H1 (cell line): ENCODE measurements around the gene MYH9. TPM values are rescaled to one million over a fixed set of nuclear protein-coding genes. Genes with fewer than 3 reads are reported as not detected.

Experiments used
- JUN ChIP-seq: IDR thresholded peaks from 2 replicates; pipeline ENCODE4 v1.6.1; 2011; ENCODE audit warnings: low read depth, mild to moderate bottlenecking, improper control_type of control experiment, low read length
- RBBP5 ChIP-seq: IDR thresholded peaks from 2 replicates; pipeline ENCODE4 v1.7.1; 2012; ENCODE audit warnings: low read depth, mild to moderate bottlenecking, inconsistent platforms, low read length, moderate library complexity, borderline replicate concordance
- RNF2 ChIP-seq: fragments of 200-900, 300-1000 bp; sonication (generic); IDR thresholded peaks from 2 replicates; pipeline ENCODE4 v1.7.1; 2016; ENCODE audit warnings: borderline replicate concordance, low read depth, mild to moderate bottlenecking, antibody characterized with exemption, low read length; ENCODE audit not compliant: poor library complexity, severe bottlenecking; ENCODE audit errors: missing control alignments
- TAF7 ChIP-seq: optimal IDR thresholded peaks from 2 replicates; pipeline ENCODE3; 2011; ENCODE audit warnings: low read depth, mild to moderate bottlenecking, inconsistent platforms, low read length, moderate library complexity, borderline replicate concordance
- TBP ChIP-seq: IDR thresholded peaks from 2 replicates; pipeline ENCODE4 v1.6.1; 2011; ENCODE audit warnings: low read depth, low read length, improper control_type of control experiment
- TCF12 ChIP-seq: IDR thresholded peaks from 2 replicates; pipeline ENCODE4 v1.6.1; 2011; ENCODE audit warnings: low read depth, mild to moderate bottlenecking, low read length
- ZNF274 ChIP-seq: IDR thresholded peaks from 2 replicates; pipeline ENCODE4 v1.7.0; 2012; ENCODE audit warnings: low read length, borderline replicate concordance; ENCODE audit errors: extremely low read depth
- polyA plus RNA-seq, 7 experiments: library from polyadenylated mRNA; depleted of rRNA in 3 of 7; stranded (reverse) in 5 of 7; unstranded in 2 of 7; fragments of >200 nt in 5 of 7; fragments of 200-250 nt in 2 of 7; gene quantifications; 1 replicate in 5 of 7; 2 replicates in 1 of 7; 4 replicates in 1 of 7; pipeline versions ENCODE4 v1.2.1 to v1.2.3, GENCODE V29; 2011 to 2013; ENCODE audit warnings: missing spikeins in 2 of 7, mixed read lengths in 2 of 7
- total RNA-seq: library from RNA; stranded (reverse); fragmentation: NEBNext Ultra II Directional; extraction: Animal tissue kit (Norgen Biotek cat#: 25700); gene quantifications from 2 replicates; pipeline ENCODE4 v1.2.1, GENCODE V29; 2021
- TF ChIP-seq, protein P1 (sequence below): IDR thresholded peaks from 2 replicates; pipeline ENCODE4 v1.6.1; 2012; ENCODE audit warnings: low read length, inconsistent platforms

MYH9 gene
- total and polyA plus RNA-seq, 2 of the 8 experiments (the other 6 are each of a cell fraction or from before 2014, with no cell fraction given) = 24.9 to 322 TPM

DNA sequence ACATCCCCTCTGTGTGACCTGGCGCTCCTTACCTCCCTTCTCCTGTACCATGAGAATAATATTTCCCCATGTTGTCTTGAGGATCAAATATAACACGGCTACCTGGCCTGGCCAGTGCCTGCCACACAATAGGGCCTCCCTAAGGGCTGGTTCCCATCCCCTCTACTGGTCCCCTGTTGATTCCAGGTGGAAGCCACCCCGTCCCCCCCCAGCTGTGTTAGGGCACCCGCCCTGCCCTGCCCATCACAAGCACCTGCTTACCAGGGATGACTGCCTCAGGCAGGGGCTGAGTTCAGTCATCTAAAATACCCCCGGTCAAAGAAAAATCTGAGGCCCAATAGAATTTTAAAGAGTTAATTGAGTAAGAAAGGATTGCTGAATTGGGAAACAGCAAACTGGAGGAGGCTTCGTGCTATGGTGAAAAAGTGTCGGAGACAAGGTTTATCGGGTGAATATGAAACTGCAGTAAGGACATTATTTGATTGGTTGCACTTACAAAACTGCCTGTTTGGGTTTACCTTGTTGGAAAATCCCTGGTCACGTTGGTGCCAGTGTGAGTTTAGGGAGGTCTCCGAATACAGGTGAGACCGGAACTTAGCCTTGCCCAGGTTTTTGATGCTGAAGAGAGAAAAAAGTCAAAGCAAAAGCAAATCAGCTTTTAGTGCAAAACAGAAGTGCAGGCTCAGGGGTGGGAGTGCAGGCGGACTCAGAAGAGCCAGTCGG, 129.7 kb downstream of the MYH9 start (continued):
- TF ChIP-seq, protein P1, sequence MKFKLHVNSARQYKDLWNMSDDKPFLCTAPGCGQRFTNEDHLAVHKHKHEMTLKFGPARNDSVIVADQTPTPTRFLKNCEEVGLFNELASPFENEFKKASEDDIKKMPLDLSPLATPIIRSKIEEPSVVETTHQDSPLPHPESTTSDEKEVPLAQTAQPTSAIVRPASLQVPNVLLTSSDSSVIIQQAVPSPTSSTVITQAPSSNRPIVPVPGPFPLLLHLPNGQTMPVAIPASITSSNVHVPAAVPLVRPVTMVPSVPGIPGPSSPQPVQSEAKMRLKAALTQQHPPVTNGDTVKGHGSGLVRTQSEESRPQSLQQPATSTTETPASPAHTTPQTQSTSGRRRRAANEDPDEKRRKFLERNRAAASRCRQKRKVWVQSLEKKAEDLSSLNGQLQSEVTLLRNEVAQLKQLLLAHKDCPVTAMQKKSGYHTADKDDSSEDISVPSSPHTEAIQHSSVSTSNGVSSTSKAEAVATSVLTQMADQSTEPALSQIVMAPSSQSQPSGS = no peak
- TF ChIP-seq TAF7 (no peak), RBBP5 (no peak), RNF2 (no peak), TCF12 (no peak), TBP (no peak), ZNF274 (no peak), JUN (no peak)
